Measurements from ENCODE around the gene WAPL. TPM values are rescaled to one million over a fixed set of nuclear protein-coding genes. Genes with fewer than 3 reads are reported as not detected.
A peak's percentile ranks its signal among the peaks of the same experiment; 100 is the strongest.

The WAPL gene
- total RNA-seq, 1 donor from 2014 or later, result 29.3 TPM

GRCh38 chr10:86393862-86394455, 127.6 kb downstream of the WAPL start:
- no peak for TF ChIP-seq CTCF (IDR thresholded peaks at IDR 0.05)
- H3K27me3 Mint-ChIP-seq (ENCODE audit: unreplicated experiment), result peaks cover 35% of the 10 kb centered on the region
- no peaks in the 10 kb centered on the region for H3K36me3 Mint-ChIP-seq (ENCODE audit: unreplicated experiment)
- H3K9me3 Mint-ChIP-seq (ENCODE audit: unreplicated experiment), result no peaks in the 10 kb centered on the region
- no peak overlapping the region for H3K27ac Mint-ChIP-seq (ENCODE audit: unreplicated experiment)
- peaks cover 4% of the 10 kb centered on the region for H3K4me1 Mint-ChIP-seq (ENCODE audit: unreplicated experiment)
- peak; percentile 30 for DNase-seq (ENCODE audit: extremely low spot score, unreplicated experiment)
- H3K4me3 Mint-ChIP-seq (ENCODE audit: unreplicated experiment), result no peak overlapping the region

- DNase-seq (ENCODE audit: extremely low spot score, unreplicated experiment), result peak; percentile 49
- Mint-ChIP-seq H3K9me3 (ENCODE audit: unreplicated experiment) (no peaks in the 10 kb centered on the region), H3K4me1 (ENCODE audit: unreplicated experiment) (peaks cover 4% of the 10 kb centered on the region), H3K4me3 (ENCODE audit: unreplicated experiment) (no peak overlapping the region), H3K36me3 (ENCODE audit: unreplicated experiment) (peaks cover under 1% of the 10 kb centered on the region), H3K27ac (ENCODE audit: unreplicated experiment) (no peak overlapping the region), H3K27me3 (ENCODE audit: unreplicated experiment) (peaks cover 37% of the 10 kb centered on the region)
- TF ChIP-seq CTCF (IDR thresholded peaks at IDR 0.05), result no peak
Observed at GRCh38 chr10:86393362-86393761, 128.2 kb downstream of the WAPL start.

GRCh38 chr10:86392723-86393094, 128.9 kb downstream of the WAPL start:
- H3K36me3 Mint-ChIP-seq (ENCODE audit: unreplicated experiment), result peaks cover 1% of the 10 kb centered on the region

GRCh38 chr10:86391986-86392722, 129.4 kb downstream of the WAPL start:
- H3K36me3 Mint-ChIP-seq (ENCODE audit: unreplicated experiment), result peaks cover 1% of the 10 kb centered on the region
- H3K4me3 Mint-ChIP-seq (ENCODE audit: unreplicated experiment), result no peak overlapping the region
- H3K27me3 Mint-ChIP-seq (ENCODE audit: unreplicated experiment), result peaks cover 49% of the 10 kb centered on the region
- peaks cover 4% of the 10 kb centered on the region for H3K4me1 Mint-ChIP-seq (ENCODE audit: unreplicated experiment)
- no peaks in the 10 kb centered on the region for H3K9me3 Mint-ChIP-seq (ENCODE audit: unreplicated experiment)
- TF ChIP-seq CTCF (IDR thresholded peaks at IDR 0.05), result no peak
- DNase-seq (ENCODE audit: extremely low spot score, unreplicated experiment), result peak; percentile 76
- H3K27ac Mint-ChIP-seq (ENCODE audit: unreplicated experiment), result no peak overlapping the region

More at GRCh38 chr10:86392723-86393094, 128.9 kb downstream of the WAPL start:
- peaks cover 4% of the 10 kb centered on the region for H3K4me1 Mint-ChIP-seq (ENCODE audit: unreplicated experiment)
- H3K4me3 Mint-ChIP-seq (ENCODE audit: unreplicated experiment), result no peak overlapping the region
- no peak overlapping the region for H3K27ac Mint-ChIP-seq (ENCODE audit: unreplicated experiment)
- peaks cover 43% of the 10 kb centered on the region for H3K27me3 Mint-ChIP-seq (ENCODE audit: unreplicated experiment)
- TF ChIP-seq CTCF (IDR thresholded peaks at IDR 0.05), result no peak
- H3K9me3 Mint-ChIP-seq (ENCODE audit: unreplicated experiment), result no peaks in the 10 kb centered on the region
- DNase-seq (ENCODE audit: extremely low spot score, unreplicated experiment), result no peak

GRCh38 chr10:86391236-86391840, 130.3 kb downstream of the WAPL start:
- Mint-ChIP-seq H3K27me3 (ENCODE audit: unreplicated experiment) (peaks cover 49% of the 10 kb centered on the region), H3K4me1 (ENCODE audit: unreplicated experiment) (peaks cover 4% of the 10 kb centered on the region), H3K36me3 (ENCODE audit: unreplicated experiment) (peaks cover 1% of the 10 kb centered on the region), H3K9me3 (ENCODE audit: unreplicated experiment) (no peaks in the 10 kb centered on the region), H3K4me3 (ENCODE audit: unreplicated experiment) (no peak overlapping the region), H3K27ac (ENCODE audit: unreplicated experiment) (no peak overlapping the region)
- no peak for TF ChIP-seq CTCF (IDR thresholded peaks at IDR 0.05)
- peak; percentile 53 for DNase-seq (ENCODE audit: extremely low spot score, unreplicated experiment)
